Trophoblast cell (in vitro differentiated cells and primary cell): ENCODE data around the gene C17orf75. TPM values are rescaled to one million over a fixed set of nuclear protein-coding genes. Genes with fewer than 3 reads are reported as not detected.
"Not testable (repeated sequence)": the region's sequence is repeated elsewhere in the genome, so short reads cannot be mapped to it uniquely, and the experiment has no call there.

Source experiments
- DNase-seq, 2 donors: peaks; one replicate each; pipeline ENCODE4 v3.0.0-alpha.2; 2016
- H2AFZ ChIP-seq: 2 replicates; pipeline ENCODE4 v1.6.1; 2013; ENCODE audit warnings: low read length, moderate library complexity, mild to moderate bottlenecking; ENCODE audit not compliant: insufficient read depth, poor library complexity
- H2AK5ac ChIP-seq: 2 replicates; pipeline ENCODE4 v1.6.1; 2013; ENCODE audit warnings: mild to moderate bottlenecking, low read length
- H2BK120ac ChIP-seq: 2 replicates; pipeline ENCODE4 v1.6.1; 2013; ENCODE audit warnings: low read length, mild to moderate bottlenecking, moderate library complexity; ENCODE audit not compliant: insufficient read depth, poor library complexity
- H2BK12ac ChIP-seq: 2 replicates; pipeline ENCODE4 v1.6.1; 2013; ENCODE audit warnings: mild to moderate bottlenecking, low read length, moderate library complexity
- H2BK5ac ChIP-seq: 2 replicates; pipeline ENCODE4 v1.6.1; 2013; ENCODE audit warnings: low read length, low read depth, moderate library complexity, mild to moderate bottlenecking; ENCODE audit not compliant: poor library complexity
- H3K14ac ChIP-seq: 2 replicates; pipeline ENCODE4 v1.6.1; 2013; ENCODE audit warnings: mild to moderate bottlenecking, low read length
- H3K18ac ChIP-seq: 2 replicates; pipeline ENCODE4 v1.6.1; 2013; ENCODE audit warnings: mild to moderate bottlenecking, low read length
- H3K23ac ChIP-seq: 2 replicates; pipeline ENCODE4 v1.6.1; 2013; ENCODE audit warnings: low read length
- H3K27ac ChIP-seq: 2 replicates; pipeline ENCODE4 v1.5.1; 2013; ENCODE audit warnings: low read depth, mild to moderate bottlenecking, inconsistent platforms, low read length, moderate library complexity
- H3K27me3 ChIP-seq: 2 replicates; pipeline ENCODE4 v1.6.1; 2013; ENCODE audit warnings: inconsistent platforms, mild to moderate bottlenecking, low read length, moderate library complexity; ENCODE audit not compliant: insufficient read depth
- H3K36me3 ChIP-seq, 2 experiments: 1 replicate in 1 of 2; 2 replicates in 1 of 2; pipeline ENCODE4 v1.6.1; 2013; ENCODE audit warnings: low read length in 2 of 2, mild to moderate bottlenecking in 2 of 2, moderate library complexity in 1 of 2; ENCODE audit not compliant: insufficient read depth in 2 of 2, control insufficient read depth in 1 of 2
- H3K4ac ChIP-seq: 2 replicates; pipeline ENCODE4 v1.6.1; 2013; ENCODE audit warnings: low read depth, mild to moderate bottlenecking, low read length, moderate library complexity
- H3K4me1 ChIP-seq, 2 experiments: 1 replicate in 1 of 2; 2 replicates in 1 of 2; pipeline ENCODE4 v1.6.1; 2013; ENCODE audit warnings: low read length in 2 of 2, mild to moderate bottlenecking in 2 of 2, moderate library complexity in 1 of 2; ENCODE audit not compliant: insufficient read depth in 2 of 2, control insufficient read depth in 1 of 2
- H3K4me2 ChIP-seq: 2 replicates; pipeline ENCODE4 v1.6.1; 2013; ENCODE audit warnings: inconsistent platforms, mild to moderate bottlenecking, low read length, moderate library complexity
- H3K4me3 ChIP-seq: 2 replicates; pipeline ENCODE4 v1.5.1; 2013; ENCODE audit warnings: mild to moderate bottlenecking, low read depth, low read length, inconsistent platforms
- H3K79me1 ChIP-seq: one replicate; pipeline ENCODE4 v1.6.1; 2013; ENCODE audit warnings: low read length
- H3K79me2 ChIP-seq: 2 replicates; pipeline ENCODE4 v1.6.1; 2013; ENCODE audit warnings: low read length, mild to moderate bottlenecking; ENCODE audit not compliant: control insufficient read depth, insufficient read depth, poor library complexity
- H3K9ac ChIP-seq: 2 replicates; pipeline ENCODE4 v1.6.1; 2013; ENCODE audit warnings: mild to moderate bottlenecking, low read length
- H3K9me3 ChIP-seq: 2 replicates; pipeline ENCODE4 v1.6.1; 2013; ENCODE audit warnings: low read depth, mild to moderate bottlenecking, control low read depth, inconsistent platforms, low read length; ENCODE audit not compliant: insufficient read depth
- H4K12ac ChIP-seq: 2 replicates; pipeline ENCODE4 v1.6.1; 2013; ENCODE audit warnings: low read depth, mild to moderate bottlenecking, low read length, moderate library complexity
- H4K8ac ChIP-seq: 2 replicates; pipeline ENCODE4 v1.6.1; 2013; ENCODE audit warnings: low read depth, mild to moderate bottlenecking, low read length, moderate library complexity
- H4K91ac ChIP-seq: one replicate; pipeline ENCODE4 v1.6.1; 2013; ENCODE audit warnings: low read depth, mild to moderate bottlenecking, low read length, moderate library complexity
- WGBS: extraction: QIAGEN DNeasy Blood & Tissue Kit; methylation state at CpG from one replicate; pipeline ENCODE4 v1.1.7; 2013; ENCODE audit warnings: missing lambda C conversion rate; ENCODE audit not compliant: insufficient read length, insufficient coverage; ENCODE audit errors: extremely low coverage; 5-methylcytosine and 5-hydroxymethylcytosine counted together
- polyA plus RNA-seq: library from polyadenylated mRNA; stranded (reverse); fragments of 200-250 nt; gene quantifications from 2 replicates; pipeline ENCODE4 v1.2.3, GENCODE V29; 2013

Gene C17orf75
- 13.0 and 13.6 TPM in 2 replicates for polyA plus RNA-seq

GRCh38 chr17:32341857-32342602 is at the start of gene C17orf75:
Gene C17orf75, minus strand, starts transcription at chr17:32342173. Its CDS starts 34 bp downstream, at chr17:32342139.
- Histone ChIP-seq H3K14ac (peak within 1 kb of the TSS; percentile 91), H3K4me3 (peak within 1 kb of the TSS; percentile 80), H4K91ac (peak within 1 kb of the TSS; percentile 70), H3K79me2 (peaks cover 2% of the 10 kb centered on the region), H2AFZ (peak within 1 kb of the TSS; percentile 80), H4K8ac (peak within 1 kb of the TSS; percentile 94), H4K12ac (peak within 1 kb of the TSS; percentile 83), H2BK5ac (no peak within 1 kb of the TSS), H2AK5ac (no peak within 1 kb of the TSS), H3K4me2 (peak within 1 kb of the TSS; percentile 82), H3K9me3 (no peaks in the 10 kb centered on the region), H3K36me3 (peaks cover 3% of the 10 kb centered on the region in 2 experiments), H3K23ac (no peak within 1 kb of the TSS), H3K18ac (peak within 1 kb of the TSS; percentile 80), H3K4me1 (peaks cover 3 to 8% of the 10 kb centered on the region in 2 experiments), H3K79me1 (peaks cover 2% of the 10 kb centered on the region), H3K27me3 (no peaks in the 10 kb centered on the region), H2BK120ac (peak within 1 kb of the TSS; percentile 18), H3K9ac (peak within 1 kb of the TSS; percentile 78), H2BK12ac (no peak within 1 kb of the TSS), H3K27ac (peak within 1 kb of the TSS; percentile 13), H3K4ac (peak within 1 kb of the TSS; percentile 44)
- peak; percentile 17 to 53 for DNase-seq
- WGBS, result no CpG with 5 or more reads among the region's 47 CpGs

GRCh38 chr17:32388613-32389459 is 46.9 kb upstream of the C17orf75 start:
- no peaks in the 10 kb centered on the region for H3K27me3 ChIP-seq
- H3K14ac ChIP-seq, result no peak overlapping the region

GRCh38 chr17:32388128-32388527 is 46.2 kb upstream of the C17orf75 start:
- not testable (repeated sequence) for H3K9me3 ChIP-seq

More at GRCh38 chr17:32388613-32389459, 46.9 kb upstream of the C17orf75 start:
- Histone ChIP-seq H2AK5ac (no peak overlapping the region), H3K4ac (no peak overlapping the region), H2BK12ac (no peak overlapping the region), H3K4me2 (no peak overlapping the region), H3K79me1 (no peaks in the 10 kb centered on the region), H4K91ac (no peak overlapping the region), H2BK120ac (no peak overlapping the region), H3K18ac (no peak overlapping the region), H3K4me3 (no peak overlapping the region), H3K9me3 (no peaks in the 10 kb centered on the region), H4K8ac (no peak overlapping the region), H3K23ac (no peak overlapping the region), H3K9ac (no peak overlapping the region), H2AFZ (no peak overlapping the region), H3K79me2 (no peaks in the 10 kb centered on the region), H3K27ac (no peak overlapping the region), H3K36me3 (peaks cover 2 to 8% of the 10 kb centered on the region in 2 experiments), H3K4me1 (no peaks in the 10 kb centered on the region), H4K12ac (no peak overlapping the region), H2BK5ac (no peak overlapping the region)
- WGBS, result no CpG with 5 or more reads among the region's 6 CpGs
- no peak for DNase-seq

GRCh38 chr17:32386844-32387243 is 44.9 kb upstream of the C17orf75 start:
- H3K4me3 ChIP-seq, result no peak overlapping the region
- no peak overlapping the region for H3K18ac ChIP-seq
- H3K79me2 ChIP-seq, result no peaks in the 10 kb centered on the region
- H3K14ac ChIP-seq, result no peak overlapping the region
- DNase-seq, result no peak
- no peaks in the 10 kb centered on the region for H3K27me3 ChIP-seq
- no peak overlapping the region for H3K4me2 ChIP-seq
- no peak overlapping the region for H3K27ac ChIP-seq
- H4K12ac ChIP-seq, result no peak overlapping the region
- no peak overlapping the region for H2BK5ac ChIP-seq
- no peak overlapping the region for H3K23ac ChIP-seq
- no peak overlapping the region for H3K9ac ChIP-seq
- H4K8ac ChIP-seq, result no peak overlapping the region
- peaks cover 8 to 10% of the 10 kb centered on the region in 2 experiments for H3K36me3 ChIP-seq
- no peak overlapping the region for H2AK5ac ChIP-seq
- H2BK120ac ChIP-seq, result no peak overlapping the region
- H3K79me1 ChIP-seq, result no peaks in the 10 kb centered on the region
- no peak overlapping the region for H2AFZ ChIP-seq
- H3K9me3 ChIP-seq, result no peaks in the 10 kb centered on the region
- no peak overlapping the region for H4K91ac ChIP-seq
- no peak overlapping the region for H3K4ac ChIP-seq
- H2BK12ac ChIP-seq, result no peak overlapping the region
- H3K4me1 ChIP-seq, result no peaks in the 10 kb centered on the region

More at GRCh38 chr17:32388128-32388527, 46.2 kb upstream of the C17orf75 start:
- H4K12ac ChIP-seq, H3K79me1 ChIP-seq, H3K4me3 ChIP-seq, H3K36me3 ChIP-seq, H3K14ac ChIP-seq, H2BK12ac ChIP-seq, H2AK5ac ChIP-seq, DNase-seq, H3K27me3 ChIP-seq, H3K4ac ChIP-seq, H3K4me1 ChIP-seq, H2AFZ ChIP-seq, H2BK120ac ChIP-seq, H3K9ac ChIP-seq, H2BK5ac ChIP-seq, H3K27ac ChIP-seq, H3K18ac ChIP-seq, H3K23ac ChIP-seq, H3K4me2 ChIP-seq, H4K91ac ChIP-seq, H4K8ac ChIP-seq, H3K79me2 ChIP-seq: not testable (repeated sequence)
- WGBS, result no CpG with 5 or more reads among the region's 14 CpGs
